HG03469 (cell line): ENCODE measurements around the gene GCGR.

Experiments used
- ATAC-seq: cut with Tn5 transposase; IDR thresholded peaks from one replicate; pipeline ENCODE4 v1.9.1; 2021; ENCODE audit warnings: mild to moderate bottlenecking, moderate library complexity, moderate number of reproducible peaks; ENCODE audit not compliant: unreplicated experiment

Gene GCGR

GRCh38 chr17:81811705-81812570 lies 8.0 kb downstream of the GCGR start:
- no peak for ATAC-seq

- ATAC-seq, result no peak
Measured at GRCh38 chr17:81812571-81813370, 8.8 kb downstream of the GCGR start.

- ATAC-seq, result no peak
Measured at GRCh38 chr17:81813371-81813684, 9.4 kb downstream of the GCGR start.

GRCh38 chr17:81813861-81814683 lies 10.1 kb downstream of the GCGR start:
- ATAC-seq, result no peak

GRCh38 chr17:81814748-81815645 lies 11.0 kb downstream of the GCGR start:
- no peak for ATAC-seq

- no peak for ATAC-seq
Measured at GRCh38 chr17:81815646-81815986, 11.7 kb downstream of the GCGR start.

GRCh38 chr17:81817758-81818147 lies 13.8 kb downstream of the GCGR start:
- ATAC-seq, result no peak

- ATAC-seq, result no peak
Measured at GRCh38 chr17:81819708-81820107, 15.8 kb downstream of the GCGR start.

GRCh38 chr17:81821147-81821546 lies 17.2 kb downstream of the GCGR start:
- no peak for ATAC-seq

GRCh38 chr17:81821603-81822311 lies 17.8 kb downstream of the GCGR start:
- ATAC-seq, result no peak

- no peak for ATAC-seq
Measured at GRCh38 chr17:81822312-81822637, 18.3 kb downstream of the GCGR start.

GRCh38 chr17:81822996-81823819 lies 19.3 kb downstream of the GCGR start:
- no peak for ATAC-seq

GRCh38 chr17:81823820-81824550 lies 20.0 kb downstream of the GCGR start:
- no peak for ATAC-seq

- ATAC-seq, result no peak
Measured at GRCh38 chr17:81824595-81824994, 20.6 kb downstream of the GCGR start.

- ATAC-seq, result no peak
Measured at GRCh38 chr17:81825841-81826466, 22.0 kb downstream of the GCGR start.

- ATAC-seq, result no peak
Measured at GRCh38 chr17:81828656-81829055, 24.7 kb downstream of the GCGR start.

GRCh38 chr17:81829858-81830257 lies 25.9 kb downstream of the GCGR start:
- ATAC-seq, result no peak

- no peak for ATAC-seq
Measured at GRCh38 chr17:81831563-81831956, 27.6 kb downstream of the GCGR start.
